GM12878 (cell line): ENCODE data around the gene AMPH. TPM values are rescaled to one million over a fixed set of nuclear protein-coding genes. Genes with fewer than 3 reads are reported as not detected.
A peak's percentile ranks its signal among the peaks of the same experiment; 100 is the strongest.

Source experiments
- ATF7 ChIP-seq: fragments of 450-650 bp; IDR thresholded peaks from 2 replicates; pipeline ENCODE4 v1.6.1; 2016; ENCODE audit warnings: low read depth, mild to moderate bottlenecking
- IKZF1 ChIP-seq: fragments of 450-650 bp; conservative IDR thresholded peaks from 2 replicates; pipeline ENCODE4 v1.6.1; 2017; ENCODE audit warnings: antibody characterized with exemption, mild to moderate bottlenecking
- KAT2A ChIP-seq: conservative IDR thresholded peaks from 2 replicates; pipeline ENCODE4 v1.6.1; 2011; ENCODE audit warnings: low read depth, low read length; ENCODE audit not compliant: control insufficient read depth
- NFYA ChIP-seq: IDR thresholded peaks from 2 replicates; pipeline ENCODE4 v1.6.1; 2011; ENCODE audit warnings: low read depth, mild to moderate bottlenecking, low read length, improper control_type of control experiment, borderline replicate concordance
- NR2C2 ChIP-seq: IDR thresholded peaks from 2 replicates; pipeline ENCODE4 v1.6.1; 2011; ENCODE audit warnings: borderline replicate concordance, low read depth; ENCODE audit not compliant: control insufficient read depth, insufficient read length
- POLR2AphosphoS5 ChIP-seq: IDR thresholded peaks from 2 replicates; pipeline ENCODE4 v1.6.1; 2011; ENCODE audit warnings: mild to moderate bottlenecking, low read length, inconsistent platforms
- SPI1 ChIP-seq: IDR thresholded peaks from 2 replicates; pipeline ENCODE4 v1.6.1; 2011; ENCODE audit warnings: low read depth, mild to moderate bottlenecking, low read length, moderate library complexity, borderline replicate concordance; ENCODE audit not compliant: insufficient read depth
- ZNF384 ChIP-seq: IDR thresholded peaks from 2 replicates; pipeline ENCODE4 v1.6.1; 2012; ENCODE audit warnings: low read depth, mild to moderate bottlenecking, low read length, improper control_type of control experiment, borderline replicate concordance
- polyA plus RNA-seq, 11 experiments: library from polyadenylated mRNA; depleted of rRNA in 4 of 11; unstranded in 6 of 11; stranded (reverse) in 5 of 11; fragments of >200 nt; fragmentation: Nextera tagmentation in 4 of 11; fragmentation: Illumina TruSeq in 1 of 11; extraction: Ambion mirVana in 4 of 11; extraction: Trizol in 1 of 11; gene quantifications; 1 replicate in 1 of 11; 2 replicates in 10 of 11; pipeline versions ENCODE4 v1.2.1 to v1.2.3, GENCODE V29; 2011 to 2016; ENCODE audit warnings: inconsistent platforms in 2 of 11, missing spikeins in 2 of 11, low read depth in 1 of 11
- total RNA-seq, 4 experiments: library from RNA; depleted of rRNA in 3 of 4; stranded (reverse); fragments of >200 nt in 3 of 4; fragmentation: Illumina TruSeq in 1 of 4; extraction: Trizol in 1 of 4; gene quantifications; 2 replicates each; pipeline versions ENCODE4 v1.2.1 to v1.2.3, GENCODE V29; 2013 to 2021
- TF ChIP-seq, protein P1 (sequence below): fragments of 450-650 bp; IDR thresholded peaks from 2 replicates; pipeline ENCODE4 v1.6.1; 2017; ENCODE audit warnings: low read depth, mild to moderate bottlenecking, moderate library complexity
- TF ChIP-seq, protein P2 (sequence below): IDR thresholded peaks from 2 replicates; pipeline ENCODE4 v1.6.1; 2012; ENCODE audit warnings: low read depth, low read length, improper control_type of control experiment

Gene AMPH
- total and polyA plus RNA-seq, 10 of the 15 experiments (the other 5 are each of a cell fraction or from before 2014, with no cell fraction given): 0.03 to 0.24 (median 0.08) TPM; not detected in 2

DNA sequence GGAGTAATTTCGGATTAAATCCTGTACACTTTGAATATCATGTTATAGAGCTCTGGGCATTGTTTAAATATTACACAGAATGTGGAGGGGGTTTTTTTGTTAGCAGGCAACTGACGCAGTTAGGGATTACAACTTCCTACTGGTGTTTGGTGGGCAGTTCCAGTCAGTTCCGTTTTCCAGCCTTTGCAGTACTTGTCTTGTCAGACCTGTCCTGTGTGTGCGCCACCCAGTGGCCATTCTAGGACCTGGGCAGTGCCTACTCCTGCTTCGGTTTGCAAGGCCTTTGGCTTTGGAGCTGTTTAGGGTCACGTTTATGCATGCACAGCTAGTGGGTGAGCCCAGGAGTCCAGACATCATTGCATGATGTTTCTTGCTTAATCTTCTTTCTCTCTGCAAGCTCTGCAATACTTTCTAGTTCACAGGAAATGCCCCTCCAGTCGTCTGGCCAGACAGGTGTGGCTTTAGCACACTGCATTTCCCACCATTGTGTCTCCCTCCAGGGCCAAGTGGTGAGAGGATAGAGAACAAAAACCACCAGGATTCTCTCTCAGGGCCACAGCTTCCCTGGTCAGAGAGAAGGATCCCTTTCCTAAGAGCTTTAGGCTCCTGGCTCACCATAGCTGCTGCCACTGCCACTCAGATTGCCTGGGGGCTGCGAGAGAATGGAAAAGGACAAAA is 261.2 kb downstream of the AMPH start (continued):
- TF ChIP-seq, protein P1, sequence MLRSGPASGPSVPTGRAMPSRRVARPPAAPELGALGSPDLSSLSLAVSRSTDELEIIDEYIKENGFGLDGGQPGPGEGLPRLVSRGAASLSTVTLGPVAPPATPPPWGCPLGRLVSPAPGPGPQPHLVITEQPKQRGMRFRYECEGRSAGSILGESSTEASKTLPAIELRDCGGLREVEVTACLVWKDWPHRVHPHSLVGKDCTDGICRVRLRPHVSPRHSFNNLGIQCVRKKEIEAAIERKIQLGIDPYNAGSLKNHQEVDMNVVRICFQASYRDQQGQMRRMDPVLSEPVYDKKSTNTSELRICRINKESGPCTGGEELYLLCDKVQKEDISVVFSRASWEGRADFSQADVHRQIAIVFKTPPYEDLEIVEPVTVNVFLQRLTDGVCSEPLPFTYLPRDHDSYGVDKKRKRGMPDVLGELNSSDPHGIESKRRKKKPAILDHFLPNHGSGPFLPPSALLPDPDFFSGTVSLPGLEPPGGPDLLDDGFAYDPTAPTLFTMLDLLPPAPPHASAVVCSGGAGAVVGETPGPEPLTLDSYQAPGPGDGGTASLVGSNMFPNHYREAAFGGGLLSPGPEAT: peak; percentile 35; the same call in 1 of the 2 replicates
- TF ChIP-seq NR2C2 (no peak), KAT2A (no peak), SPI1 (peak; percentile 81; the same call in 1 of the 2 replicates), ZNF384 (no peak), ATF7 (peak; percentile 37; the same call in 1 of the 2 replicates), IKZF1 (peak; percentile 70), NFYA (no peak), POLR2AphosphoS5 (no peak)
- TF ChIP-seq, protein P2, sequence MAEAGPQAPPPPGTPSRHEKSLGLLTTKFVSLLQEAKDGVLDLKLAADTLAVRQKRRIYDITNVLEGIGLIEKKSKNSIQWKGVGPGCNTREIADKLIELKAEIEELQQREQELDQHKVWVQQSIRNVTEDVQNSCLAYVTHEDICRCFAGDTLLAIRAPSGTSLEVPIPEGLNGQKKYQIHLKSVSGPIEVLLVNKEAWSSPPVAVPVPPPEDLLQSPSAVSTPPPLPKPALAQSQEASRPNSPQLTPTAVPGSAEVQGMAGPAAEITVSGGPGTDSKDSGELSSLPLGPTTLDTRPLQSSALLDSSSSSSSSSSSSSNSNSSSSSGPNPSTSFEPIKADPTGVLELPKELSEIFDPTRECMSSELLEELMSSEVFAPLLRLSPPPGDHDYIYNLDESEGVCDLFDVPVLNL: 0 out of 2 replicates have a peak, but pooled peaks have one; percentile 17
